Activated T-cell treated with anti-CD3 and anti-CD28 coated beads for 48 hours (primary cell): ENCODE measurements around the gene APAF1.

ENCODE experiments used
- DNase-seq: peaks from one replicate; pipeline ENCODE4 v3.0.0-alpha.2; 2020; ENCODE audit warnings: low read depth

The APAF1 gene

DNA sequence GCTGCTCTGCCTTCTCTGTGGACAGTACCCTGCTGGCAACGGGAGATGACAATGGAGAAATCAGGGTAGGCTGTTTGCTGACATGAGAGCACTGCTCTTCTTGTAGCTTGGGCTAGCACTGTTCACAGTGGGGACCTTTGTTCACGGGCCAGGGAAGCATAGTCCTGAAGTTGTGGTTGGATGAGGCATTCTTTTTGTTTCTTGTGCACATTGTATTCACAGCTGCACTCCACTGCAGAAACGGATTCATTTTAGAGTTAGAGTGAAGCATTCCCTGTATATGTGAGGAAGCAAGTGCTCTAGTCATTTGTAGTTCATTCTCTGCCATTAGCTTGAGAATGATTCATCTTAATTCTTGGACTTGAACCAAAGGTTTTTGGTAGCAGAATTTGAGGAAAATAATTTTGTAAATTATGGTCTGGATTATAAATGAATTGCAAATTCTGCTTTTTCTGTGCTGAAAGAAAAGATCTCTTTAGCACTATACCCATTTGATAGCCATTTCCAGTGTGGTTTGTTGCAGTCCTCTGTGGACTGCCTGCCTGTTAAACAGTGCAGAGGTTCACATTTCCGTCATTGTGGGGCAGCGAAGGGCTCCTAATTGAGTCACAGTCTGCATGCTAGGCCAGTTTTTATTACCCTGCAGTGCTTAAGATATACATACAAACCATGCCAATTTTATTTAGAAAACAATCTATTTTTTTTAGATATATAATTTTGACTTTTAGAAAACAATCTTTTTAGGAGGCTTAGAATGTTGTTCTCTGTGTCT is 80.6 kb downstream of the APAF1 start:
- DNase-seq, result peak; percentile 44

- no peak for DNase-seq
Observed at GRCh38 chr12:98727196-98727595, 82.1 kb downstream of the APAF1 start.

GRCh38 chr12:98730412-98730811 is 85.3 kb downstream of the APAF1 start:
- no peak for DNase-seq

- DNase-seq, result no peak
Observed at GRCh38 chr12:98733667-98734350, 88.7 kb downstream of the APAF1 start.

DNA sequence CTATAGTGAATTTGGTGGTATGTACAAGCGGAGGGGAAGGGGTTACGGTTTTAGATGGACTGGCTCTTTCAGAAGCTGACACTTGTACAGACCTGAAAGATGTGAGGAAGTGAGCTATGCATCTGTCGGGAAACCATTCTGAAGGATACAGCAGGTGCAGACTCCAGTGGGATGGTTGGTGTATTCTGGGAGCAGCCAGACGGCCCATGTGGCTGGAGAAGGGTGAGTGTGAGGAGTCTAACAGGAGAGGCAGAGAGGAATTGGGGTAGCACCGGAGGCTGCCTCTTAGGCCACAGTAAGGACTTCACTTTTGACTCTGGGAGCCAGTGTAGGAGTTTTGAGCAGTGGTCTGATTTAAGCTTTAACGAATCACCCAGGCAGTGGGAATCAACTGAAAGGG is 90.7 kb downstream of the APAF1 start:
- DNase-seq, result no peak

GRCh38 chr12:98736352-98737321 is 91.5 kb downstream of the APAF1 start:
- DNase-seq, result no peak

- no peak for DNase-seq
Observed at GRCh38 chr12:98737322-98737712, 92.2 kb downstream of the APAF1 start.

- no peak for DNase-seq
Observed at GRCh38 chr12:98738002-98738401, 92.9 kb downstream of the APAF1 start.

- no peak for DNase-seq
Observed at GRCh38 chr12:98738539-98738938, 93.4 kb downstream of the APAF1 start.

DNA sequence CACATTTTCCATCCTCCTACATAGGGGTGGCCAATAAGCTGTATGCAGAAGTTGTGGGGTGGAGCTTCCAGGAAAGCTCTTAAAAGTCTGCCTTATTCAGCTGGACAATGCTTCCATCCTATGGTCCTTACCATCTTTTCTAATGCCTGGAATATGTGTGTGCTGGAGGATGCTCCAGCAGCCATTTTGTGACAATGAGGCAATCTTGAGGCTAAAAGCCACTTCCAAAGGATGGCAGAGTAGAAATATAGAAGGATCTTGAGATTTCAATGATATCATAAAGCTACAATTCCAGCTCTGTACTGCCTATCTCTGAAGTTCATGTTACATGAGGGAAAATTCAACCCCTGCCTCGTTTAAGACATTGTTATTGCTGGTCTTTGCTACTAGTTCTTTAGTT is 95.7 kb downstream of the APAF1 start:
- no peak for DNase-seq

- DNase-seq, result peak; percentile 34
Observed at GRCh38 chr12:98741196-98741555, 96.1 kb downstream of the APAF1 start.

- peak; percentile 46 for DNase-seq
Observed at GRCh38 chr12:98741556-98742265, 96.6 kb downstream of the APAF1 start.

DNA sequence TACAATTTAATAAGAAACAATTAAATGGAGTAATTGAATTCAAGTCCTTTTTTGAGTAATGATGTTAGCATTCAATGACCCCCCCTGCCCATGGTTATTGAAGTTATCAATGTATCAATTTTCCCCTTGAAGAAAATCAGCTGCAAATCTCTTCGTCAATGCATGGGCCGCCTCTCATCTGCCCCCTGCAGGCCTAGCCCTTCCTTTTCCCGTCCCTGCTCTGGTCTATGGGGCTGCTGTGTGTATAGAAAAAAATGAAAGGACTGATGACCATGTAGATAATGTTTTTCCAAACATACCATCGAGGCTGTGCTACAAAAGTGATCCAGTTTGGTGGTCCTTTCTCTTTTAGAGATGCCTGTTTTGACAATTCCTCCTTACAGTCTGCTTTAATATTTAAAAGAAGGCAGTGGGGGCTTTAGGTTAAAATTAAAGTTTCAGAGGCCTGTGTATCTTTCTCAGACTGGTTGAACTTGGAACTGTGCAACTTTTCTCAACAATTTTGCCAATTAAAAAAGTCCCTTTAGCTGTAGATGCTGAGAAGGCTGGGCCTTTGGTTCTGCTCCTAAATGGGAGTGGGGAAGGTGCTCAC is 98.4 kb downstream of the APAF1 start:
- peak; percentile 48 for DNase-seq

GRCh38 chr12:98744680-98745079 is 99.6 kb downstream of the APAF1 start:
- no peak for DNase-seq

DNA sequence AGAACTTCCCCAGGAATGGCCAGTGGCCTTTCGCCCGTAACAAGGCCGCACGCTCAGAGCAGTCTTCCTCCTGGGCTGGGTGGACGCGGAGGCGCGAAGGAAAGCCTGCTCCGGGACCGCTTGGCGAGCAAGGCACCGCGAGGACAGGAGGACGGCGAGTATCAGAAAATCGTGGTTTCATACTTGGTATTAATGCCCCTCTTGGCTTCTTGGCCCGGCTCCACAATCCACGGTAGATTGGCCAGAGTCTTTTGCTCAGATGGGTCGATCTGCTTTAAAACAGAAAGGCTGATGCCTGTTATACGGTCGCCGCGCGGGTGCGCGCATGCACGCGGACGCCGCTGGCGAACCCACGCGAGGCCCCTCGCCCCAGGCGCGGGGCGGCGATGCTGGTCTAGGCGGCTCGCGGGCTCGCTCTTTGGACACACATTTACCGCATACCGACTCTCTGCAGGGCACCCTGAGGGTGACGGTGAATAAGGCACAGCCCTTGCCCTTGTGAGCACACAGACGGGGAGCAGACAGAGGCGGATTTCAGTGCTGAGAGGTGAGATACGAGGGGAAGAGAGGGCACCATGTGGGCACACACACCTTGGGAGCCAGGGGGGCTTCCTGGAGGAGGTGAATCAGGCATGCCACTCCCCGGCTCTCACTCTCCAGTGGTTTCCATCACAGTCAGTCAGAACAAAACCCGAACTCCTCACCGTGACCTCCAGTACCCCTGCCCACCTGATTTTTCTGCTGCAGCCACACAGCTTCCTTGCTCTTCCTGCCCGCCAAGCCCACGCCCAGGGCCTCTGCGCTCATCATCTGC is 100.7 kb downstream of the APAF1 start:
- DNase-seq, result peak; percentile 28

GRCh38 chr12:98748463-98748862 is 103.4 kb downstream of the APAF1 start:
- DNase-seq, result no peak

- DNase-seq, result no peak
Observed at GRCh38 chr12:98750511-98750910, 105.4 kb downstream of the APAF1 start.

- no peak for DNase-seq
Observed at GRCh38 chr12:98751580-98752115, 106.6 kb downstream of the APAF1 start.

DNA sequence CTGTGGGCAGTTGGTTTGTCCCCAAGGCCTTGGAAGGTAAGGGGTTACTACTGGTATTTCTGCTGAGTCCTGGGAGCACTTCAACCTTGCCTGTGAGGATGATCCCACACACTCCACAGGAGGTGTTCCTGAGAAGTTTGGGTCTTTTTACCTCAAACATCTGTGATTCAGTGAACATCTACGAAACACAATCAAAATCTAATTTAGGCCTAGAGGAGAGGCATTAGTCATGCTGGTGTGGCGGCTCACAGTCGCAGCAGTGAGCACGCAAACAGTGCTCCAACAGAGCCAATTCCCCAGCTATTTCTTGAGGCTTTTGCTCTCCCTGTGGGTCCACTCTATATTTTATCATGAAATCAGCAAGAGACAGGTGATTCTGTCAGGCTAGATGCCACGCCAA is 107.6 kb downstream of the APAF1 start:
- DNase-seq, result no peak

DNA sequence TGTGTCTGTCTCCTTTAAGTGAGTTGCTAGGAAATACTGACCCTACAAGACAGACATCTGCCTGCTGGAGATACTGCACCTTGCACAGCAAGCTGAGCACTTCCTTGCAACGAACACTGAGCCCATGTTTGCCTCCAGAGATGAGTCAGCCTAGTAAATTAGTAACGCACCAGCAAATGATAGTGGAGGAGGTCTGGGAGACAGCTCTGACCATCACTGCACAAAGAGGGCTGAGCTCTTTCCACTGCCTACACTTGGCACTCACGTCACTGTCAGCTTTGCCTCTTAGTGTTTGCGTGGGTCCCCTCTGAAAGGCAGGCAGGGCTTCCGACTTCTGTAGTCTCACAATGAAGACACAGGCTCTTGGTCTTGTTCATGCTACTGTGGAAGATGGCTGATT is 109.0 kb downstream of the APAF1 start:
- DNase-seq, result peak; percentile 19
